ENCODE data around the gene SREBF1. TPM values are rescaled to one million over a fixed set of nuclear protein-coding genes. Genes with fewer than 3 reads are reported as not detected.

The SREBF1 gene
- total and polyA plus RNA-seq, 2 of the 8 experiments (the other 6 are each of a cell fraction or from before 2014, with no cell fraction given) = 28.6 to 70.8 TPM

DNA sequence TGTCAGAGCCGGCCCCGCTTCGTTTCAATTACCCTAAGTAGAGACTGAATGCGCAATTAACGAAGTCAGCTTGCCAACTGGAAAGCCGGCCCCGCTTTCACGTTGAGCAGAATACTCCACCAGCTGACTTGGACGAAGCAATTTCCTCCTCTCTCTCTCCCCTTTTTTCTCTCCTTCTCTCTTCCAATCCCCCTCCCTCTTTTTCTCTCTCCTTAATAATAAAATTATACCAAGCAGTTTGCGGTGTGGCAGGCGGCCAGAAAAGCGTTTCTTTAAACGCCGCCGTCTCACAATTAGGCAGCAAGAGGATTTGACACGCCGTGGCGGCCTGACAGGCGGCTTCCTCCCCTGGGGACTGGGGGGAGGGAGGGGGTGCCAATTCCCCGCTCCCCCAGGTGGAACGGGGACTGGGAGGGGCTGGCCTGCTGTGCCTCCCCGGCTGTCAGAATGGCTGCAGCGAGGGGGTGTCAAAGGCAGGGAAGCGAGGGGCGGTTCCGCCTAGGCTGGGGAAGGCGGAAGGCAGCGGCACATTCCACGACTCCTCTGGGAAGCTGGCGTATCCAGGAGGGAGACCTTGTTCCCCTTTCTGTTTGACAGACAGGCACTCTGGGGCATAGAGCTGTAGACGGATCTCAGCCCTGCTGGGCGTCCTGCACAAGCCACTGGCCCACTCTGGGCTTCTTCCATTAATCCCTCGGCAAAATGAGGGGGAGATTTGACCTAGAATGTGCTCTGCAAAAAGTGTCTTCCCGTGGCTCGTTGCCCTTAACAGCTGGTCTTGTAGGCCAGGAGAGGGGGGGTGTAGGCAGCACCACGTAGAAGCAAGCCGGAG is 52.7 kb downstream of the SREBF1 start (continued):
- no peak for TF ChIP-seq MAFK (IDR thresholded peaks at IDR 0.05; ENCODE audit: low read depth, low read length)
- peak; percentile 30 for TF ChIP-seq RNF2 (IDR thresholded peaks at IDR 0.05; ENCODE audit: borderline replicate concordance, low read depth, low read length, missing control alignments, poor library complexity, severe bottlenecking)
- TF ChIP-seq NANOG (IDR thresholded peaks at IDR 0.05; ENCODE audit: insufficient read depth, low read depth, low read length, poor library complexity, severe bottlenecking) = no peak
- TF ChIP-seq GTF2F1 (IDR thresholded peaks at IDR 0.05; ENCODE audit: borderline replicate concordance, low read depth, low read length) = no peak
- peak in 1 of 2 experiments; percentile 42; a peak in 1 of 4 replicates for TF ChIP-seq HDAC2 (IDR thresholded peaks at IDR 0.05; ENCODE audit: borderline replicate concordance in 1 of 2, low read depth in 2 of 2, low read length in 2 of 2)
- no peak for TF ChIP-seq CREB1 (IDR thresholded peaks at IDR 0.05)
- no peak for TF ChIP-seq CHD2 (IDR thresholded peaks at IDR 0.05; ENCODE audit: low read length)
- no peak for TF ChIP-seq SRF (IDR thresholded peaks at IDR 0.05; ENCODE audit: low read depth, low read length)
- no peak for TF ChIP-seq BRCA1 (IDR thresholded peaks at IDR 0.05; ENCODE audit: low read depth, low read length)
- TF ChIP-seq JUN (IDR thresholded peaks at IDR 0.05; ENCODE audit: low read depth, low read length) = no peak
- no peak for TF ChIP-seq YY1 (IDR thresholded peaks at IDR 0.05; ENCODE audit: low read depth, low read length)
- no peak for TF ChIP-seq EP300 (IDR thresholded peaks at IDR 0.05; ENCODE audit: borderline replicate concordance in 1 of 2, low read depth in 2 of 2, low read length in 2 of 2)
- TF ChIP-seq TBP (IDR thresholded peaks at IDR 0.05; ENCODE audit: low read depth, low read length) = no peak
- no peak for TF ChIP-seq TAF7 (optimal IDR thresholded peaks at IDR 0.05; ENCODE audit: borderline replicate concordance, low read depth, low read length)
- peak; percentile 24 for TF ChIP-seq CTBP2 (IDR thresholded peaks at IDR 0.05; ENCODE audit: borderline replicate concordance, insufficient read depth, insufficient read length, low read length)
- TF ChIP-seq ZNF274 (IDR thresholded peaks at IDR 0.05; ENCODE audit: borderline replicate concordance, extremely low read depth, low read length) = no peak
- no peak for TF ChIP-seq POLR2A (IDR thresholded peaks at IDR 0.05; ENCODE audit: control extremely low read depth in 1 of 2, low read depth in 2 of 2, low read length in 2 of 2)
- TF ChIP-seq POU5F1 (IDR thresholded peaks at IDR 0.05; ENCODE audit: low read depth, low read length) = no peak
- no peak for TF ChIP-seq NRF1 (IDR thresholded peaks at IDR 0.05; ENCODE audit: low read depth, low read length)
- TF ChIP-seq CHD1 (IDR thresholded peaks at IDR 0.05; ENCODE audit: low read depth, low read length) = no peak
- no peak for TF ChIP-seq SUZ12 (IDR thresholded peaks at IDR 0.05; ENCODE audit: low read length)
- TF ChIP-seq BCL11A (IDR thresholded peaks at IDR 0.05; ENCODE audit: low read depth in 2 of 2, low read length in 2 of 2) = no peak
